HFFc6 (cell line): ENCODE data around the gene LRFN2. TPM values are rescaled to one million over a fixed set of nuclear protein-coding genes. Genes with fewer than 3 reads are reported as not detected.

Source experiments
- DNase-seq: peaks from one replicate; pipeline ENCODE4 v3.0.0-alpha.2; 2018
- H3K27ac Mint-ChIP-seq: 2 replicates; pipeline ENCODE4 v1.8.0; 2020; ENCODE audit warnings: mild to moderate bottlenecking, mixed read lengths
- H3K27me3 Mint-ChIP-seq: 2 replicates; pipeline ENCODE4 v1.8.0; 2021; ENCODE audit warnings: mild to moderate bottlenecking, moderate library complexity, mixed read lengths; ENCODE audit not compliant: insufficient read depth
- H3K36me3 Mint-ChIP-seq: 2 replicates; pipeline ENCODE4 v1.8.0; 2021; ENCODE audit warnings: low read depth, mixed read lengths
- H3K4me1 Mint-ChIP-seq: 2 replicates; pipeline ENCODE4 v1.8.0; 2020; ENCODE audit warnings: low read depth, mixed read lengths
- H3K4me3 Mint-ChIP-seq: 2 replicates; pipeline ENCODE4 v1.8.0; 2020; ENCODE audit warnings: mild to moderate bottlenecking, moderate library complexity, mixed read lengths
- H3K9me3 Mint-ChIP-seq: 2 replicates; pipeline ENCODE4 v1.8.0; 2020; ENCODE audit warnings: mild to moderate bottlenecking, mixed read lengths
- CTCF ChIP-seq: fragments of 200-600 bp; sonication (generic); IDR thresholded peaks from 2 replicates; pipeline ENCODE4 v1.5.0; 2021; ENCODE audit warnings: antibody characterized with exemption, mild to moderate bottlenecking
- total RNA-seq, 6 experiments: library from RNA; stranded (reverse); fragmentation: NEBNext Ultra II Directional; extraction: Animal tissue kit (Norgen Biotek cat#: 25700); gene quantifications; 2 replicates in 1 of 6; 3 replicates in 5 of 6; pipeline ENCODE4 v1.2.3, GENCODE V29; 2021

The LRFN2 gene
- total RNA-seq, 6 experiments from 2014 or later, result not detected

GRCh38 chr6:40456390-40457013 lies 130.7 kb downstream of the LRFN2 start:
- no peaks in the 10 kb centered on the region for H3K36me3 Mint-ChIP-seq
- H3K27ac Mint-ChIP-seq, result no peak overlapping the region
- no peak for DNase-seq
- peaks cover 56% of the 10 kb centered on the region for H3K9me3 Mint-ChIP-seq
- TF ChIP-seq CTCF, result no peak
- H3K4me3 Mint-ChIP-seq, result no peak overlapping the region
- H3K27me3 Mint-ChIP-seq, result no peaks in the 10 kb centered on the region; the same call in 1 of the 2 replicates
- H3K4me1 Mint-ChIP-seq, result no peaks in the 10 kb centered on the region

DNA sequence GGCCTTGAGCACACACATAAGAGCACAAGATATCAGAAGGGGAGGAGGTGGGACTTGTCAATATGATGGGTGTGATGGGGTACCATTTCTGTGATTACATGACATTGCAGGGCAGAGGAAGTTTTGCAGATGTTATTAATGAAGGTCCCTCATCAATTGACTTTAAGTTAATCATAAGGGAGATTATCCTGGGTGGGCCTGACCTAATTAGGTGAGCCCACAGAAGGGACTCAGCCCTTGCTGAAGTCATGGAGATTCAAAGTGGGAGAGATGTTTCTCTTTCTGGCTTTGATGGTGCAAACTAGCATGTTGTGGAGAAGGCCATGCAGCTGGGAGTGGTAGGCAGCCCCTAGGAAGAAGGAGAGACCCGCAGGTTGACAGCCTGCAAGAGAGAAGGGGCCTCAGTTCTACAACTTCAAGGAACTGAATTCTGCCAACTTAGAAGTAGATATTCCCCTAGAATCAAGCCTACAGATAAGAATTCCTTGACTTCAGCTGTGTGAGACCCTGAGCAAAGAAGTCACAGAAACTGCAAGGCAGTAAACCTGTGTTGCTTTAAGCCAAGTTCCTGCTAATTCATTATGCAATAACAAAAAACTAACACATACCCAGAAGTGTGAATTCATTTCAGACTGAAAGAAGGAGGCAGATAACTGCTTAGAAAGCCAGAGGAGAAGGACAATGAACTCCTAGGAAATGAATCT lies 131.3 kb downstream of the LRFN2 start:
- no peak overlapping the region for H3K27ac Mint-ChIP-seq
- H3K36me3 Mint-ChIP-seq, result no peaks in the 10 kb centered on the region
- H3K4me3 Mint-ChIP-seq, result no peak overlapping the region
- H3K4me1 Mint-ChIP-seq, result no peaks in the 10 kb centered on the region
- no peak for DNase-seq
- no peaks in the 10 kb centered on the region; the same call in 1 of the 2 replicates for H3K27me3 Mint-ChIP-seq
- TF ChIP-seq CTCF, result no peak
- H3K9me3 Mint-ChIP-seq, result peaks cover 56% of the 10 kb centered on the region

DNA sequence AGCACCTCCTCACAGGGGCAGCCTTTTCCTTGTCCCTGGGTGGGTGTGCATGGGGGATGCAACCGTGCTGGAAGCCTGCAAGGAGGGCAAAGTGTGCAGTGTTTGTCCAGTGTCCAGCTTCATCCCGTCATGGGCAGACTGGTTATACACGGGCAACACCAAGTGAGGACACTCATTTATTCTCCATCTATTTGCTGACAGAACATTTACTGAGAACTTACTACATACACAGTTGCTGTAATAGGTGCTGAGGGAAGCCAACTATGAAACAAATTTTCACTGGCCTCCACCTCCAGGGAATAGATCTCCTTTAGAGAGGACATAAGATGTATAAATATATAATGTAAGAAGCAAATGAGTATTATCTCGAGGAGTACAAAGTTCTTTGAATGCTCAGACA lies 136.7 kb downstream of the LRFN2 start:
- no peak for TF ChIP-seq CTCF
- no peaks in the 10 kb centered on the region; the same call in 1 of the 2 replicates for H3K27me3 Mint-ChIP-seq
- DNase-seq, result no peak

GRCh38 chr6:40444811-40445210 lies 142.4 kb downstream of the LRFN2 start:
- DNase-seq, result no peak
- no peak for TF ChIP-seq CTCF
- peaks cover 37% of the 10 kb centered on the region for H3K9me3 Mint-ChIP-seq
- H3K4me3 Mint-ChIP-seq, result no peak overlapping the region
- no peak overlapping the region for H3K27ac Mint-ChIP-seq
- no peaks in the 10 kb centered on the region for H3K4me1 Mint-ChIP-seq
- 0 out of 2 replicates have a peak, but pooled peaks cover 1% of the 10 kb centered on the region for H3K27me3 Mint-ChIP-seq
- peaks cover 5% of the 10 kb centered on the region for H3K36me3 Mint-ChIP-seq

More for the DNA sequence above, 136.7 kb downstream of the LRFN2 start:
- H3K9me3 Mint-ChIP-seq, result peaks cover 61% of the 10 kb centered on the region
- no peaks in the 10 kb centered on the region; the same call in 1 of the 2 replicates for H3K36me3 Mint-ChIP-seq
- no peak overlapping the region for H3K27ac Mint-ChIP-seq
- H3K4me1 Mint-ChIP-seq, result no peaks in the 10 kb centered on the region
- H3K4me3 Mint-ChIP-seq, result no peak overlapping the region

DNA sequence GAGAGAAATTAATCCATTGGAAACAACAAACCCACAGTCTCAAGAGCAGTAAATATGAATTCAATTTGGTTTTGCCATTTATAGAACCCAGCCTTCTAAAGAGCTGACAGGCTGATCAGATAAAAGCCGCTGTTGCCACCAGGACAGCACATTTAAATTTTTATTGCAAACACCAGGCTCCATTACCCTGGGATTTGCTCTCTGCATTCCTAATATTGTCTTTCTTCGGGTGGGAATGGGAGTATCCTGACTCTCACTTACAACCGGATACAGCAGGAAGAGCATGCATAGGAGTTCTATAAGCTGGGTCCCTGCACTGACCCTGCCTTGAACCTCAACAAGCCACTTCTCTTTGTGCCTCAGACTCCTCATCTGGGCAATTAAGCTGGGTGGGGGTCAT lies 142.9 kb downstream of the LRFN2 start:
- DNase-seq, result no peak
- no peak for TF ChIP-seq CTCF
- Mint-ChIP-seq H3K36me3 (peaks cover 5% of the 10 kb centered on the region), H3K9me3 (peaks cover 38% of the 10 kb centered on the region), H3K4me1 (no peaks in the 10 kb centered on the region), H3K27me3 (0 out of 2 replicates have a peak, but pooled peaks cover 1% of the 10 kb centered on the region), H3K27ac (no peak overlapping the region), H3K4me3 (no peak overlapping the region)
